Pancreas (tissue), 10 donors: ENCODE data around the gene GPA33. TPM values are rescaled to one million over a fixed set of nuclear protein-coding genes. Genes with fewer than 3 reads are reported as not detected.

ENCODE experiments used
- ATAC-seq, 4 donors: fragments of 200-7000 bp; cut with Tn5 transposase; one replicate each; pipeline versions ENCODE4 v1.8.0 to v1.9.1; 2020; ENCODE audit warnings: mild to moderate bottlenecking in 4 of 4, moderate library complexity in 4 of 4
- DNase-seq, 6 donors: peaks; one replicate each; pipeline ENCODE4 v3.0.0-alpha.2; 2020
- FAIRE-seq: peaks from 2 replicates; lab custom pipeline; 2012; peaks lifted over from hg19 to GRCh38; lab: Jason Lieb, UNC
- H3K27ac ChIP-seq, 4 donors: fragments of 200-600 bp; sonication (generic); 1 replicate in 3 of 4; 2 replicates in 1 of 4; pipeline versions ENCODE4 v1.5.0 to v1.8.0; 2020
- H3K27me3 ChIP-seq, 4 donors: fragments of 200-600 bp; one replicate each; pipeline ENCODE4 v1.8.0; 2021
- H3K36me3 ChIP-seq, 3 donors: fragments of 200-600 bp; sonication (generic) in 1 of 3; one replicate each; pipeline versions ENCODE4 v1.5.0 to v1.8.0; 2020 to 2021
- H3K4me1 ChIP-seq, 3 donors: fragments of 200-600 bp; one replicate each; pipeline ENCODE4 v1.8.0; 2021
- H3K4me3 ChIP-seq, 4 donors: fragments of 200-600 bp; sonication (generic) in 2 of 4; one replicate each; pipeline versions ENCODE4 v1.5.0 to v1.8.0; 2020 to 2021
- H3K9me3 ChIP-seq, 4 donors: fragments of 200-600 bp; one replicate each; pipeline ENCODE4 v1.8.0; 2021
- CTCF ChIP-seq, 4 donors: fragments of 200-600 bp; sonication (generic) in 3 of 4; IDR thresholded peaks; one replicate each; pipeline versions ENCODE4 v1.5.0 to v1.8.0; 2021; ENCODE audit warnings: antibody characterized with exemption in 4 of 4
- WGBS, 2 donors: extraction: QIAGEN DNeasy Blood & Tissue Kit; methylation state at CpG; one replicate each; pipeline ENCODE4 v1.1.7; 2013; 5-methylcytosine and 5-hydroxymethylcytosine counted together
- intact Hi-C, 3 donors: fragments of 100-400 bp; cut with DNase I; formaldehyde crosslinking; loops; one replicate each; pipeline versions ENCODE4 v1.11.1 to v1.14.2; 2022
- polyA plus RNA-seq, 2 donors: library from polyadenylated mRNA; stranded (reverse); fragments of 200-250 nt; gene quantifications; one replicate each; pipeline ENCODE4 v1.2.3, GENCODE V29; 2013
- total RNA-seq, 6 donors: library from RNA; stranded (reverse); fragmentation: NEBNext Ultra II Directional in 4 of 6; extraction: Animal tissue kit (Norgen Biotek cat#: 25700) in 4 of 6; gene quantifications; one replicate each; pipeline versions ENCODE4 v1.2.1 to v1.2.4, GENCODE V29; 2021 to 2023
- donor health status: healthy with polysubstance abuse.
- donor health status: DM: no; HTN: no; CAD: no; lungs with moderate emphysema.
- donor health status: DM: no; HTN: no; CAD: no.
- donor health status: control.
- donor health status: control.
- donor health status: Bipolar disorder and iron deficiency.
- donor health status: DM: yes; HTN: yes; CAD: no.
- donor health status: DM: no; HTN: no; CAD: no.
- donor health status: DM: no; HTN: no; CAD: no.
- donor health status: DM: yes; HTN: yes; CAD: no.

The GPA33 gene
- total and polyA plus RNA-seq, 8 donors = 0.11 to 0.22 (median 0.16) TPM; not detected in 5

GRCh38 chr1:167011560-167012191, 78.5 kb downstream of the GPA33 start:
- no peak overlapping the region for H3K4me3 ChIP-seq
- no peak for DNase-seq
- ATAC-seq = no peak
- H3K36me3 ChIP-seq = no peaks in the 10 kb centered on the region
- no peak for FAIRE-seq
- TF ChIP-seq CTCF (IDR thresholded peaks at IDR 0.05) = no peak
- no peaks in the 10 kb centered on the region for H3K4me1 ChIP-seq
- 66 to 72% methylated on average over 1 of the region's 1 CpG for WGBS, 2 donors
- intact Hi-C loops = no loop called here
- peaks cover 0 to 4% (median 0%) of the 10 kb centered on the region in 4 donors for H3K27me3 ChIP-seq
- no peak overlapping the region for H3K27ac ChIP-seq
- peaks cover 0 to 3% (median 0%) of the 10 kb centered on the region in 4 donors for H3K9me3 ChIP-seq

DNA sequence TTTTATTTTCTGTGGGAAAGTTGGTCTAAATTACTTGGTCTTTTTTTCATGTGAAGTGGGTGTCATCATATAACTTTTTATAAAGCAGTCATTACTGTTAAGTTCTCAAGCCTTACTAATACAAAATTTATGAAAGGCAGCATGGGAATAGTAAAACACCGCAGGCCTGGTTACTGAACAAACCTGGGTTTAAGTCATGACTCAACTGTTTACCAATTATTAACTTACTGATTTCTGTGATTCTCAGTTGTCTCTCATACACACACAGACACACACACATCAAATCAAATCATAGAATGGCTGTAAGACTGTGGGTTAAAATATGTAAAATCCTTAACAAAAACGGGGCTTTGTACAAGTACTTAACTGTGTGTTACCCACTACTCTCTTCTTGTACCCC, 86.5 kb downstream of the GPA33 start:
- peak overlapping the region in 2 of 4 donors; percentile 18 to 20 for H3K27ac ChIP-seq
- no peak overlapping the region for H3K4me3 ChIP-seq
- DNase-seq = no peak
- no peaks in the 10 kb centered on the region for H3K36me3 ChIP-seq
- H3K27me3 ChIP-seq = peaks cover 0 to 4% (median 0%) of the 10 kb centered on the region in 4 donors
- intact Hi-C loops = no loop called here
- 33 to 39% methylated on average over 2 of the region's 2 CpGs for WGBS, 2 donors
- peaks cover 0 to 2% (median 0%) of the 10 kb centered on the region in 4 donors for H3K9me3 ChIP-seq
- no peak for FAIRE-seq
- no peak for ATAC-seq
- H3K4me1 ChIP-seq = no peaks in the 10 kb centered on the region
- no peak for TF ChIP-seq CTCF (IDR thresholded peaks at IDR 0.05)

Other genes starting within 250 kb of the GPA33 start
- 1 to 10 TPM; 2.8 to 6.2 (median 4.0) TPM for gene TADA1, start 214.1 kb downstream of the GPA33 start, total RNA-seq
- gene TADA1, start 214.1 kb downstream of the GPA33 start, polyA plus RNA-seq = 1 to 10 TPM; 3.1 to 8.2 TPM
- under 1 TPM; 0.09 to 0.95 (median 0.33) TPM for gene ILDR2, start 114.8 kb downstream of the GPA33 start, total RNA-seq
- gene ILDR2, start 114.8 kb downstream of the GPA33 start, polyA plus RNA-seq = under 1 TPM; 0.11 to 0.63 TPM
- gene MAEL, start 101.1 kb downstream of the GPA33 start, total RNA-seq = under 1 TPM in 1 of 6 donors, not detected in 5; 0.12 TPM
- under 1 TPM in 1 of 2 donors, not detected in 1; 0.23 TPM for gene MAEL, start 101.1 kb downstream of the GPA33 start, polyA plus RNA-seq
- under 1 TPM in 2 of 6 donors, not detected in 4; 0.12 to 0.37 TPM for gene STYXL2, start 3.7 kb upstream of the GPA33 start, total RNA-seq
- gene STYXL2, start 3.7 kb upstream of the GPA33 start, polyA plus RNA-seq = under 1 TPM in 1 of 2 donors, not detected in 1; 0.02 TPM
- 1 to 10 TPM; 5.5 to 7.3 (median 6.0) TPM for gene POU2F1, start 130.5 kb upstream of the GPA33 start, total RNA-seq
- gene POU2F1, start 130.5 kb upstream of the GPA33 start, polyA plus RNA-seq = 1 to 10 TPM; 1.4 to 3.0 TPM